ENCODE measurements around the gene IFIT3. TPM values are rescaled to one million over a fixed set of nuclear protein-coding genes. Genes with fewer than 3 reads are reported as not detected.

The IFIT3 gene
- total RNA-seq, 3 donors from 2014 or later (not counting 1 experiment from before 2014, with no cell fraction given) = 12.0 to 31.7 (median 12.2) TPM

- DNase-seq (no peak), ATAC-seq (no peak)
- Mint-ChIP-seq H3K36me3 (peaks cover 47% of the 10 kb centered on the region), H3K4me3 (peak overlapping the region; percentile 95), H3K27ac (peak overlapping the region in 1 of 2 donors; percentile 95), H3K9me3 (peaks cover 0 to 3% of the 10 kb centered on the region in 2 donors), H3K27me3 (ENCODE audit: low read depth in 2 of 2) (no peaks in the 10 kb centered on the region), H3K4me1 (peaks cover 45 to 47% of the 10 kb centered on the region in 2 donors)
- no peak for TF ChIP-seq CTCF (IDR thresholded peaks at IDR 0.05)
- H3K27me3 ChIP-seq (ENCODE audit: control insufficient read depth, insufficient read depth, low read length) = no peaks in the 10 kb centered on the region
- intact Hi-C loops (cut with micrococcal nuclease) = no loop called here
- H3K36me3 ChIP-seq (ENCODE audit: control insufficient read depth, insufficient read depth, low read length) = peaks cover 19% of the 10 kb centered on the region
- H3K9me3 ChIP-seq (ENCODE audit: control insufficient read depth, insufficient read depth, low read length) = no peaks in the 10 kb centered on the region
- no peak overlapping the region for H3K27ac ChIP-seq (ENCODE audit: low read length)
- peaks cover 23% of the 10 kb centered on the region for H3K4me1 ChIP-seq (ENCODE audit: control insufficient read depth, insufficient read depth, low read length)
- WGBS (ENCODE audit: insufficient coverage) = 100% methylated on average over 4 of the region's 4 CpGs
- no peak overlapping the region for H3K4me3 ChIP-seq (ENCODE audit: low read length)
Measured at GRCh38 chr10:89304026-89304425, 23.8 kb upstream of the IFIT3 start.

- no peaks in the 10 kb centered on the region for H3K9me3 Mint-ChIP-seq
- H3K27ac ChIP-seq (ENCODE audit: low read length) = no peak overlapping the region
- TF ChIP-seq CTCF (IDR thresholded peaks at IDR 0.05) = no peak
- H3K4me1 Mint-ChIP-seq = peaks cover 45 to 47% of the 10 kb centered on the region in 2 donors
- peaks cover 22% of the 10 kb centered on the region for H3K36me3 ChIP-seq (ENCODE audit: control insufficient read depth, insufficient read depth, low read length)
- peaks cover 23% of the 10 kb centered on the region for H3K4me1 ChIP-seq (ENCODE audit: control insufficient read depth, insufficient read depth, low read length)
- no CpG with 5 or more reads among the region's 2 CpGs for WGBS (ENCODE audit: insufficient coverage)
- peaks cover 51% of the 10 kb centered on the region for H3K36me3 Mint-ChIP-seq
- no peaks in the 10 kb centered on the region for H3K27me3 Mint-ChIP-seq (ENCODE audit: low read depth in 2 of 2)
- H3K9me3 ChIP-seq (ENCODE audit: control insufficient read depth, insufficient read depth, low read length) = no peaks in the 10 kb centered on the region
- no peak overlapping the region for H3K4me3 ChIP-seq (ENCODE audit: low read length)
- H3K27me3 ChIP-seq (ENCODE audit: control insufficient read depth, insufficient read depth, low read length) = no peaks in the 10 kb centered on the region
- intact Hi-C loops (cut with micrococcal nuclease) = no loop called here
- DNase-seq = no peak
- no peak overlapping the region for H3K27ac Mint-ChIP-seq
- peak overlapping the region; percentile 95 for H3K4me3 Mint-ChIP-seq
- no peak for ATAC-seq
Measured at GRCh38 chr10:89304446-89304845, 23.4 kb upstream of the IFIT3 start.

GRCh38 chr10:89304925-89305324 lies 22.9 kb upstream of the IFIT3 start:
- Histone ChIP-seq H3K4me3 (ENCODE audit: low read length) (no peak overlapping the region), H3K36me3 (ENCODE audit: control insufficient read depth, insufficient read depth, low read length) (peaks cover 22% of the 10 kb centered on the region), H3K9me3 (ENCODE audit: control insufficient read depth, insufficient read depth, low read length) (no peaks in the 10 kb centered on the region), H3K4me1 (ENCODE audit: control insufficient read depth, insufficient read depth, low read length) (peaks cover 23% of the 10 kb centered on the region), H3K27me3 (ENCODE audit: control insufficient read depth, insufficient read depth, low read length) (no peaks in the 10 kb centered on the region), H3K27ac (ENCODE audit: low read length) (no peak overlapping the region)
- peaks cover 45 to 47% of the 10 kb centered on the region in 2 donors for H3K4me1 Mint-ChIP-seq
- intact Hi-C loops (cut with micrococcal nuclease) = no loop called here
- H3K36me3 Mint-ChIP-seq = peaks cover 56% of the 10 kb centered on the region
- H3K9me3 Mint-ChIP-seq = no peaks in the 10 kb centered on the region
- H3K27me3 Mint-ChIP-seq (ENCODE audit: low read depth in 2 of 2) = no peaks in the 10 kb centered on the region
- no peak for TF ChIP-seq CTCF (IDR thresholded peaks at IDR 0.05)
- ATAC-seq (no peak), DNase-seq (no peak)
- no peak overlapping the region for H3K27ac Mint-ChIP-seq
- no peak overlapping the region for H3K4me3 Mint-ChIP-seq

- intact Hi-C loops (cut with micrococcal nuclease) = no loop called here
- ATAC-seq (no peak), DNase-seq (no peak)
- Histone ChIP-seq H3K9me3 (ENCODE audit: control insufficient read depth, insufficient read depth, low read length) (no peaks in the 10 kb centered on the region), H3K4me3 (ENCODE audit: low read length) (no peak overlapping the region), H3K36me3 (ENCODE audit: control insufficient read depth, insufficient read depth, low read length) (peaks cover 22% of the 10 kb centered on the region), H3K4me1 (ENCODE audit: control insufficient read depth, insufficient read depth, low read length) (peaks cover 19% of the 10 kb centered on the region), H3K27ac (ENCODE audit: low read length) (no peak overlapping the region), H3K27me3 (ENCODE audit: control insufficient read depth, insufficient read depth, low read length) (no peaks in the 10 kb centered on the region)
- Mint-ChIP-seq H3K9me3 (no peaks in the 10 kb centered on the region), H3K27me3 (ENCODE audit: low read depth in 2 of 2) (no peaks in the 10 kb centered on the region), H3K36me3 (peaks cover 58% of the 10 kb centered on the region), H3K27ac (no peak overlapping the region), H3K4me3 (no peak overlapping the region), H3K4me1 (peaks cover 42 to 45% of the 10 kb centered on the region in 2 donors)
- 95% methylated on average over 9 of the region's 9 CpGs for WGBS (ENCODE audit: insufficient coverage)
- TF ChIP-seq CTCF (IDR thresholded peaks at IDR 0.05) = no peak
Measured at GRCh38 chr10:89305766-89306433, 21.9 kb upstream of the IFIT3 start.
